ENCODE data around the gene APPL2.

APPL2 gene

GRCh38 chr12:105229371-105229770 lies 6.6 kb downstream of the APPL2 start:
- Histone ChIP-seq H3K9me3 (ENCODE audit: control insufficient read depth, low read depth, low read length) (no peaks in the 10 kb centered on the region), H3K36me3 (ENCODE audit: control insufficient read depth, low read depth, low read length) (peaks cover 14% of the 10 kb centered on the region), H3K4me3 (ENCODE audit: low read length) (no peak overlapping the region), H3K9ac (ENCODE audit: low read length) (no peak overlapping the region), H3K4me1 (ENCODE audit: control insufficient read depth, low read depth, low read length) (no peaks in the 10 kb centered on the region), H3K27ac (ENCODE audit: low read length) (no peak overlapping the region), H3K27me3 (ENCODE audit: control insufficient read depth, insufficient read depth, low read length) (no peaks in the 10 kb centered on the region)

GRCh38 chr12:105228966-105229365 lies 7.0 kb downstream of the APPL2 start:
- Histone ChIP-seq H3K4me1 (ENCODE audit: control insufficient read depth, low read depth, low read length) (no peaks in the 10 kb centered on the region), H3K9ac (ENCODE audit: low read length) (no peak overlapping the region), H3K9me3 (ENCODE audit: control insufficient read depth, low read depth, low read length) (no peaks in the 10 kb centered on the region), H3K27me3 (ENCODE audit: control insufficient read depth, insufficient read depth, low read length) (no peaks in the 10 kb centered on the region), H3K4me3 (ENCODE audit: low read length) (no peak overlapping the region), H3K36me3 (ENCODE audit: control insufficient read depth, low read depth, low read length) (peaks cover 14% of the 10 kb centered on the region), H3K27ac (ENCODE audit: low read length) (no peak overlapping the region)

- no peak overlapping the region for H3K27ac ChIP-seq (ENCODE audit: low read length)
- no peak overlapping the region for H3K9ac ChIP-seq (ENCODE audit: low read length)
- no peak overlapping the region for H3K4me3 ChIP-seq (ENCODE audit: low read length)
- no peaks in the 10 kb centered on the region for H3K27me3 ChIP-seq (ENCODE audit: control insufficient read depth, insufficient read depth, low read length)
- no peaks in the 10 kb centered on the region for H3K4me1 ChIP-seq (ENCODE audit: control insufficient read depth, low read depth, low read length)
- H3K9me3 ChIP-seq (ENCODE audit: control insufficient read depth, low read depth, low read length) = no peaks in the 10 kb centered on the region
- H3K36me3 ChIP-seq (ENCODE audit: control insufficient read depth, low read depth, low read length) = peaks cover 14% of the 10 kb centered on the region
These were observed 7.5 kb downstream of the APPL2 start for GRCh38 chr12:105228494-105228893.

- H3K9ac ChIP-seq (ENCODE audit: low read length) = no peak overlapping the region
- H3K4me1 ChIP-seq (ENCODE audit: control insufficient read depth, low read depth, low read length) = no peaks in the 10 kb centered on the region
- H3K27ac ChIP-seq (ENCODE audit: low read length) = no peak overlapping the region
- H3K4me3 ChIP-seq (ENCODE audit: low read length) = no peak overlapping the region
- H3K27me3 ChIP-seq (ENCODE audit: control insufficient read depth, insufficient read depth, low read length) = no peaks in the 10 kb centered on the region
- H3K36me3 ChIP-seq (ENCODE audit: control insufficient read depth, low read depth, low read length) = peaks cover 14% of the 10 kb centered on the region
- no peaks in the 10 kb centered on the region for H3K9me3 ChIP-seq (ENCODE audit: control insufficient read depth, low read depth, low read length)
These were observed 8.1 kb downstream of the APPL2 start for GRCh38 chr12:105227879-105228278.

GRCh38 chr12:105226219-105226618 lies 9.8 kb downstream of the APPL2 start:
- no peak overlapping the region for H3K9ac ChIP-seq (ENCODE audit: low read length)
- H3K36me3 ChIP-seq (ENCODE audit: control insufficient read depth, low read depth, low read length) = peaks cover 14% of the 10 kb centered on the region
- H3K27ac ChIP-seq (ENCODE audit: low read length) = no peak overlapping the region
- no peaks in the 10 kb centered on the region for H3K4me1 ChIP-seq (ENCODE audit: control insufficient read depth, low read depth, low read length)
- no peaks in the 10 kb centered on the region for H3K27me3 ChIP-seq (ENCODE audit: control insufficient read depth, insufficient read depth, low read length)
- H3K9me3 ChIP-seq (ENCODE audit: control insufficient read depth, low read depth, low read length) = no peaks in the 10 kb centered on the region
- H3K4me3 ChIP-seq (ENCODE audit: low read length) = no peak overlapping the region

GRCh38 chr12:105225505-105226015 lies 10.4 kb downstream of the APPL2 start:
- H3K4me1 ChIP-seq (ENCODE audit: control insufficient read depth, low read depth, low read length) = no peaks in the 10 kb centered on the region
- no peaks in the 10 kb centered on the region for H3K9me3 ChIP-seq (ENCODE audit: control insufficient read depth, low read depth, low read length)
- H3K9ac ChIP-seq (ENCODE audit: low read length) = no peak overlapping the region
- no peaks in the 10 kb centered on the region for H3K27me3 ChIP-seq (ENCODE audit: control insufficient read depth, insufficient read depth, low read length)
- no peak overlapping the region for H3K4me3 ChIP-seq (ENCODE audit: low read length)
- peaks cover 14% of the 10 kb centered on the region for H3K36me3 ChIP-seq (ENCODE audit: control insufficient read depth, low read depth, low read length)
- no peak overlapping the region for H3K27ac ChIP-seq (ENCODE audit: low read length)

- no peaks in the 10 kb centered on the region for H3K4me1 ChIP-seq (ENCODE audit: control insufficient read depth, low read depth, low read length)
- H3K9ac ChIP-seq (ENCODE audit: low read length) = no peak overlapping the region
- H3K9me3 ChIP-seq (ENCODE audit: control insufficient read depth, low read depth, low read length) = no peaks in the 10 kb centered on the region
- H3K27ac ChIP-seq (ENCODE audit: low read length) = no peak overlapping the region
- H3K36me3 ChIP-seq (ENCODE audit: control insufficient read depth, low read depth, low read length) = peaks cover 14% of the 10 kb centered on the region
- H3K4me3 ChIP-seq (ENCODE audit: low read length) = no peak overlapping the region
- H3K27me3 ChIP-seq (ENCODE audit: control insufficient read depth, insufficient read depth, low read length) = no peaks in the 10 kb centered on the region
These were observed 11.6 kb downstream of the APPL2 start for GRCh38 chr12:105224399-105224798.

- no peak overlapping the region for H3K4me3 ChIP-seq (ENCODE audit: low read length)
These were observed 12.1 kb downstream of the APPL2 start for GRCh38 chr12:105223884-105224283.

GRCh38 chr12:105223352-105223845 lies 12.6 kb downstream of the APPL2 start:
- no peak overlapping the region for H3K9ac ChIP-seq (ENCODE audit: low read length)
- H3K27ac ChIP-seq (ENCODE audit: low read length) = no peak overlapping the region
- no peak overlapping the region for H3K4me3 ChIP-seq (ENCODE audit: low read length)
- peaks cover 11% of the 10 kb centered on the region for H3K36me3 ChIP-seq (ENCODE audit: control insufficient read depth, low read depth, low read length)
- no peaks in the 10 kb centered on the region for H3K27me3 ChIP-seq (ENCODE audit: control insufficient read depth, insufficient read depth, low read length)
- H3K9me3 ChIP-seq (ENCODE audit: control insufficient read depth, low read depth, low read length) = no peaks in the 10 kb centered on the region
- H3K4me1 ChIP-seq (ENCODE audit: control insufficient read depth, low read depth, low read length) = no peaks in the 10 kb centered on the region

More at GRCh38 chr12:105223884-105224283, 12.1 kb downstream of the APPL2 start:
- no peaks in the 10 kb centered on the region for H3K27me3 ChIP-seq (ENCODE audit: control insufficient read depth, insufficient read depth, low read length)
- H3K4me1 ChIP-seq (ENCODE audit: control insufficient read depth, low read depth, low read length) = no peaks in the 10 kb centered on the region
- H3K9me3 ChIP-seq (ENCODE audit: control insufficient read depth, low read depth, low read length) = no peaks in the 10 kb centered on the region
- H3K36me3 ChIP-seq (ENCODE audit: control insufficient read depth, low read depth, low read length) = peaks cover 14% of the 10 kb centered on the region
- no peak overlapping the region for H3K9ac ChIP-seq (ENCODE audit: low read length)
- H3K27ac ChIP-seq (ENCODE audit: low read length) = no peak overlapping the region

GRCh38 chr12:105222726-105223351 lies 13.1 kb downstream of the APPL2 start:
- Histone ChIP-seq H3K27ac (ENCODE audit: low read length) (no peak overlapping the region), H3K9ac (ENCODE audit: low read length) (no peak overlapping the region), H3K27me3 (ENCODE audit: control insufficient read depth, insufficient read depth, low read length) (no peaks in the 10 kb centered on the region)

GRCh38 chr12:105222284-105222655 lies 13.7 kb downstream of the APPL2 start:
- Histone ChIP-seq H3K4me3 (ENCODE audit: low read length) (no peak overlapping the region), H3K27me3 (ENCODE audit: control insufficient read depth, insufficient read depth, low read length) (no peaks in the 10 kb centered on the region), H3K27ac (ENCODE audit: low read length) (no peak overlapping the region), H3K9ac (ENCODE audit: low read length) (no peak overlapping the region), H3K9me3 (ENCODE audit: control insufficient read depth, low read depth, low read length) (no peaks in the 10 kb centered on the region), H3K36me3 (ENCODE audit: control insufficient read depth, low read depth, low read length) (peaks cover 2% of the 10 kb centered on the region), H3K4me1 (ENCODE audit: control insufficient read depth, low read depth, low read length) (no peaks in the 10 kb centered on the region)

More at GRCh38 chr12:105222726-105223351, 13.1 kb downstream of the APPL2 start:
- peaks cover 6% of the 10 kb centered on the region for H3K36me3 ChIP-seq (ENCODE audit: control insufficient read depth, low read depth, low read length)
- H3K9me3 ChIP-seq (ENCODE audit: control insufficient read depth, low read depth, low read length) = no peaks in the 10 kb centered on the region
- no peak overlapping the region for H3K4me3 ChIP-seq (ENCODE audit: low read length)
- no peaks in the 10 kb centered on the region for H3K4me1 ChIP-seq (ENCODE audit: control insufficient read depth, low read depth, low read length)
